Suprapubic skin (tissue), 4 donors: ENCODE data around the gene ST8SIA3. TPM values are rescaled to one million over a fixed set of nuclear protein-coding genes. Genes with fewer than 3 reads are reported as not detected.

ENCODE experiments used
- DNase-seq, 2 donors: peaks; one replicate each; pipeline ENCODE4 v3.0.0-alpha.2; 2019; ENCODE audit warnings: low spot score in 2 of 2
- H3K27ac ChIP-seq: fragments of 200-600 bp; sonication (generic); one replicate; pipeline ENCODE4 v1.5.1; 2019
- H3K27me3 ChIP-seq: fragments of 200-600 bp; sonication (generic); one replicate; pipeline ENCODE4 v1.5.1; 2019
- H3K36me3 ChIP-seq: fragments of 200-600 bp; sonication (generic); one replicate; pipeline ENCODE4 v1.5.1; 2019
- H3K4me1 ChIP-seq: fragments of 200-600 bp; sonication (generic); one replicate; pipeline ENCODE4 v1.5.1; 2019
- H3K4me3 ChIP-seq: fragments of 200-600 bp; sonication (generic); one replicate; pipeline ENCODE4 v1.5.1; 2019; ENCODE audit warnings: mild to moderate bottlenecking
- H3K9me3 ChIP-seq: fragments of 200-600 bp; sonication (generic); one replicate; pipeline ENCODE4 v1.5.1; 2019
- CTCF ChIP-seq, 2 donors: fragments of 200-600 bp in 1 of 2; fragments of 450-650 bp in 1 of 2; sonication (generic) in 1 of 2; IDR thresholded peaks; one replicate each; pipeline ENCODE4 v1.5.1; 2016 to 2019; ENCODE audit warnings: antibody characterized with exemption in 2 of 2, mild to moderate bottlenecking in 1 of 2, moderate library complexity in 1 of 2
- EP300 ChIP-seq: sonication (generic); formaldehyde crosslinking; IDR thresholded peaks from one replicate; pipeline ENCODE4 v1.6.1; 2017; ENCODE audit warnings: antibody characterized with exemption
- POLR2A ChIP-seq, 2 donors: fragments of 450-650 bp; IDR thresholded peaks; one replicate each; pipeline ENCODE4 v1.6.1; 2017; ENCODE audit warnings: antibody characterized with exemption in 2 of 2, mild to moderate bottlenecking in 2 of 2, moderate library complexity in 2 of 2
- POLR2AphosphoS5 ChIP-seq, 3 donors: sonication (generic); formaldehyde crosslinking; IDR thresholded peaks; one replicate each; pipeline ENCODE4 v1.6.1; 2017; ENCODE audit warnings: antibody characterized with exemption in 3 of 3
- WGBS: methylation state at CpG from one replicate; pipeline ENCODE4 v1.1.5; 2018; 5-methylcytosine and 5-hydroxymethylcytosine counted together
- total RNA-seq, 4 donors: library from RNA; depleted of rRNA; stranded (reverse); fragments of >200 nt; gene quantifications; one replicate each; pipeline ENCODE4 v1.1.0, GENCODE V29; 2016

ST8SIA3 gene
- total RNA-seq, 4 donors from 2014 or later, result not detected

GRCh38 chr18:57326718-57327323, 25.5 kb upstream of the ST8SIA3 start:
- no peaks in the 10 kb centered on the region for H3K36me3 ChIP-seq
- no peak overlapping the region for H3K27ac ChIP-seq
- H3K4me1 ChIP-seq, result no peaks in the 10 kb centered on the region
- H3K27me3 ChIP-seq, result no peaks in the 10 kb centered on the region
- TF ChIP-seq POLR2AphosphoS5 (IDR thresholded peaks at IDR 0.05), result no peak
- TF ChIP-seq CTCF (IDR thresholded peaks at IDR 0.05), result no peak
- TF ChIP-seq POLR2A (IDR thresholded peaks at IDR 0.05), result no peak
- TF ChIP-seq EP300, result no peak
- 33% methylated on average over 8 of the region's 8 CpGs for WGBS
- H3K4me3 ChIP-seq, result no peak overlapping the region
- DNase-seq, result no peak
- H3K9me3 ChIP-seq, result no peaks in the 10 kb centered on the region

GRCh38 chr18:57328665-57329064, 23.7 kb upstream of the ST8SIA3 start:
- no peaks in the 10 kb centered on the region for H3K27me3 ChIP-seq
- TF ChIP-seq EP300 (no peak), POLR2AphosphoS5 (IDR thresholded peaks at IDR 0.05) (no peak), CTCF (IDR thresholded peaks at IDR 0.05) (no peak), POLR2A (IDR thresholded peaks at IDR 0.05) (no peak)
- 86% methylated on average over 3 of the region's 3 CpGs for WGBS
- no peak for DNase-seq
- H3K9me3 ChIP-seq, result no peaks in the 10 kb centered on the region
- no peak overlapping the region for H3K4me3 ChIP-seq
- no peaks in the 10 kb centered on the region for H3K36me3 ChIP-seq
- H3K27ac ChIP-seq, result no peak overlapping the region
- H3K4me1 ChIP-seq, result no peaks in the 10 kb centered on the region

- Histone ChIP-seq H3K27ac (no peak overlapping the region), H3K27me3 (no peaks in the 10 kb centered on the region), H3K9me3 (no peaks in the 10 kb centered on the region), H3K4me3 (no peak overlapping the region), H3K4me1 (no peaks in the 10 kb centered on the region), H3K36me3 (no peaks in the 10 kb centered on the region)
- no peak for DNase-seq
- WGBS, result 81% methylated on average over 5 of the region's 5 CpGs
- TF ChIP-seq POLR2AphosphoS5 (IDR thresholded peaks at IDR 0.05), result no peak
- TF ChIP-seq CTCF (IDR thresholded peaks at IDR 0.05), result no peak
- TF ChIP-seq EP300, result no peak
- no peak for TF ChIP-seq POLR2A (IDR thresholded peaks at IDR 0.05)
Observed at GRCh38 chr18:57329856-57330255, 22.5 kb upstream of the ST8SIA3 start.

GRCh38 chr18:57331718-57332117, 20.6 kb upstream of the ST8SIA3 start:
- 86% methylated on average over 2 of the region's 2 CpGs for WGBS

GRCh38 chr18:57333940-57334339, 18.4 kb upstream of the ST8SIA3 start:
- DNase-seq, result no peak
- no peaks in the 10 kb centered on the region for H3K9me3 ChIP-seq
- H3K27me3 ChIP-seq, result peaks cover 7% of the 10 kb centered on the region
- no peaks in the 10 kb centered on the region for H3K4me1 ChIP-seq
- WGBS, result 59% methylated on average over 5 of the region's 5 CpGs
- no peak for TF ChIP-seq CTCF (IDR thresholded peaks at IDR 0.05)
- TF ChIP-seq EP300, result no peak
- no peak for TF ChIP-seq POLR2A (IDR thresholded peaks at IDR 0.05)
- no peak for TF ChIP-seq POLR2AphosphoS5 (IDR thresholded peaks at IDR 0.05)
- H3K4me3 ChIP-seq, result no peak overlapping the region
- H3K27ac ChIP-seq, result no peak overlapping the region
- H3K36me3 ChIP-seq, result no peaks in the 10 kb centered on the region

More at GRCh38 chr18:57331718-57332117, 20.6 kb upstream of the ST8SIA3 start:
- H3K27ac ChIP-seq, result no peak overlapping the region
- TF ChIP-seq EP300 (no peak), POLR2A (IDR thresholded peaks at IDR 0.05) (no peak), CTCF (IDR thresholded peaks at IDR 0.05) (no peak), POLR2AphosphoS5 (IDR thresholded peaks at IDR 0.05) (no peak)
- H3K4me1 ChIP-seq, result no peaks in the 10 kb centered on the region
- no peaks in the 10 kb centered on the region for H3K36me3 ChIP-seq
- no peaks in the 10 kb centered on the region for H3K9me3 ChIP-seq
- H3K4me3 ChIP-seq, result no peak overlapping the region
- no peaks in the 10 kb centered on the region for H3K27me3 ChIP-seq
- DNase-seq, result no peak
